H9 (cell line): ENCODE measurements around the gene ACTL6B. TPM values are rescaled to one million over a fixed set of nuclear protein-coding genes. Genes with fewer than 3 reads are reported as not detected.

Experiments used
- DNase-seq: peaks from one replicate; pipeline ENCODE4 v3.0.0-alpha.2; 2017
- H2AFZ ChIP-seq: one replicate; pipeline ENCODE4 v1.6.1; 2013; ENCODE audit warnings: mild to moderate bottlenecking, low read length, control low read depth, moderate library complexity
- H2AK5ac ChIP-seq: 2 replicates; pipeline ENCODE4 v1.6.1; 2013; ENCODE audit warnings: low read length, control low read depth, mixed read lengths; ENCODE audit not compliant: insufficient read length
- H2BK120ac ChIP-seq: one replicate; pipeline ENCODE4 v1.6.1; 2013; ENCODE audit warnings: low read depth, mild to moderate bottlenecking, low read length, control low read depth, inconsistent platforms; ENCODE audit not compliant: poor library complexity, severe bottlenecking
- H2BK12ac ChIP-seq: 2 replicates; pipeline ENCODE4 v1.6.1; 2013; ENCODE audit warnings: low read length, control low read depth, mixed read lengths, low read depth; ENCODE audit not compliant: insufficient read length
- H2BK15ac ChIP-seq: 2 replicates; pipeline ENCODE4 v1.6.1; 2013; ENCODE audit warnings: low read depth, low read length, control low read depth
- H2BK20ac ChIP-seq: one replicate; pipeline ENCODE4 v1.6.1; 2013; ENCODE audit warnings: low read depth, mild to moderate bottlenecking, low read length, control low read depth, inconsistent platforms; ENCODE audit not compliant: poor library complexity, severe bottlenecking
- H2BK5ac ChIP-seq: 2 replicates; pipeline ENCODE4 v1.6.1; 2013; ENCODE audit warnings: low read length, control low read depth, mixed read lengths; ENCODE audit not compliant: insufficient read length
- H3K14ac ChIP-seq: 2 replicates; pipeline ENCODE4 v1.6.1; 2013; ENCODE audit warnings: low read length, control low read depth; ENCODE audit not compliant: insufficient read depth
- H3K18ac ChIP-seq: 2 replicates; pipeline ENCODE4 v1.6.1; 2013; ENCODE audit warnings: low read depth, mild to moderate bottlenecking, mixed read lengths, low read length, control low read depth; ENCODE audit not compliant: insufficient read length
- H3K23ac ChIP-seq: 2 replicates; pipeline ENCODE4 v1.6.1; 2013; ENCODE audit warnings: low read length, control low read depth, mixed read lengths, low read depth; ENCODE audit not compliant: insufficient read length
- H3K23me2 ChIP-seq: 2 replicates; pipeline ENCODE4 v1.6.1; 2013; ENCODE audit warnings: low read depth, mild to moderate bottlenecking, mixed read lengths, low read length, control low read depth; ENCODE audit not compliant: insufficient read length, poor library complexity, severe bottlenecking
- H3K27ac ChIP-seq: 2 replicates; pipeline ENCODE4 v1.5.1; 2013; ENCODE audit warnings: low read length, control low read depth, mixed read lengths, low read depth; ENCODE audit not compliant: insufficient read length
- H3K27me3 ChIP-seq: 2 replicates; pipeline ENCODE4 v1.6.1; 2013; ENCODE audit warnings: low read length, control low read depth, inconsistent platforms; ENCODE audit not compliant: insufficient read depth
- H3K4ac ChIP-seq: 2 replicates; pipeline ENCODE4 v1.6.1; 2013; ENCODE audit warnings: low read depth, mild to moderate bottlenecking, control low read depth, inconsistent platforms, low read length, moderate library complexity
- H3K4me1 ChIP-seq: 2 replicates; pipeline ENCODE4 v1.6.1; 2013; ENCODE audit warnings: low read length, control low read depth, inconsistent platforms; ENCODE audit not compliant: insufficient read depth
- H3K4me2 ChIP-seq: 2 replicates; pipeline ENCODE4 v1.6.1; 2013; ENCODE audit warnings: low read length, control low read depth, mixed read lengths; ENCODE audit not compliant: insufficient read length, insufficient read depth
- H3K56ac ChIP-seq: 2 replicates; pipeline ENCODE4 v1.6.1; 2013; ENCODE audit warnings: low read depth, mild to moderate bottlenecking, mixed read lengths, low read length, control low read depth; ENCODE audit not compliant: insufficient read length
- H3K79me1 ChIP-seq: 2 replicates; pipeline ENCODE4 v1.6.1; 2013; ENCODE audit warnings: low read depth, mild to moderate bottlenecking, moderate library complexity, low read length, control low read depth, inconsistent platforms; ENCODE audit not compliant: insufficient read depth, poor library complexity, severe bottlenecking
- H3K79me2 ChIP-seq: 2 replicates; pipeline ENCODE4 v1.6.1; 2013; ENCODE audit warnings: low read length, control low read depth, inconsistent platforms; ENCODE audit not compliant: insufficient read depth
- H3K9ac ChIP-seq: 2 replicates; pipeline ENCODE4 v1.6.1; 2013; ENCODE audit warnings: low read length, control low read depth, mixed read lengths; ENCODE audit not compliant: insufficient read length; ENCODE audit errors: extremely low read depth
- H3K9me3 ChIP-seq: one replicate; pipeline ENCODE4 v1.6.1; 2013; ENCODE audit warnings: low read depth, low read length, inconsistent platforms; ENCODE audit not compliant: control insufficient read depth
- H3T11ph ChIP-seq: one replicate; pipeline ENCODE4 v1.6.1; 2013; ENCODE audit warnings: mild to moderate bottlenecking, low read length, control low read depth, inconsistent platforms
- H4K20me1 ChIP-seq: one replicate; pipeline ENCODE4 v1.6.1; 2013; ENCODE audit not compliant: control insufficient read depth, insufficient read length, insufficient read depth
- H4K5ac ChIP-seq: 2 replicates; pipeline ENCODE4 v1.6.1; 2013; ENCODE audit warnings: low read depth, mild to moderate bottlenecking, mixed read lengths, low read length, control low read depth; ENCODE audit not compliant: insufficient read length
- H4K8ac ChIP-seq: replicated peaks from 2 replicates; pipeline ENCODE4 v1.6.1; 2013; ENCODE audit warnings: low read length, control low read depth, mixed read lengths, low read depth; ENCODE audit not compliant: insufficient read length
- H4K91ac ChIP-seq: 2 replicates; pipeline ENCODE4 v1.6.1; 2013; ENCODE audit warnings: low read depth, mild to moderate bottlenecking, moderate library complexity, mixed read lengths, low read length, control low read depth; ENCODE audit not compliant: insufficient read length
- H3K27ac Mint-ChIP-seq, 3 experiments: 2 replicates in 2 of 3; 3 replicates in 1 of 3; pipeline ENCODE4 v1.8.0; 2020 to 2021; ENCODE audit warnings: mixed read lengths in 3 of 3, mild to moderate bottlenecking in 1 of 3, moderate library complexity in 1 of 3
- H3K27me3 Mint-ChIP-seq: 2 replicates; pipeline ENCODE4 v1.8.0; 2021; ENCODE audit warnings: low read depth, mild to moderate bottlenecking, moderate library complexity, mixed read lengths
- H3K36me3 Mint-ChIP-seq, 3 experiments: 2 replicates in 2 of 3; 3 replicates in 1 of 3; pipeline ENCODE4 v1.8.0; 2020 to 2021; ENCODE audit warnings: low read depth in 3 of 3, mixed read lengths in 3 of 3; ENCODE audit not compliant: insufficient read depth in 1 of 3
- H3K4me1 Mint-ChIP-seq, 2 experiments: 2 replicates each; pipeline ENCODE4 v1.8.0; 2020; ENCODE audit warnings: mixed read lengths in 2 of 2
- H3K4me3 Mint-ChIP-seq, 2 experiments: 2 replicates in 1 of 2; 3 replicates in 1 of 2; pipeline ENCODE4 v1.8.0; 2020 to 2021; ENCODE audit warnings: mild to moderate bottlenecking in 2 of 2, mixed read lengths in 2 of 2, moderate library complexity in 1 of 2
- H3K9me3 Mint-ChIP-seq, 2 experiments: 2 replicates in 1 of 2; 3 replicates in 1 of 2; pipeline ENCODE4 v1.8.0; 2020; ENCODE audit warnings: mild to moderate bottlenecking in 2 of 2, mixed read lengths in 2 of 2, moderate library complexity in 1 of 2
- WGBS: extraction: QIAGEN DNeasy Blood & Tissue Kit; methylation state at CpG from one replicate; pipeline ENCODE4 v1.1.7; 2013; ENCODE audit warnings: missing lambda C conversion rate, low lambda C conversion rate, mixed read lengths; ENCODE audit not compliant: insufficient read length; ENCODE audit errors: extremely low coverage; 5-methylcytosine and 5-hydroxymethylcytosine counted together
- total RNA-seq: library from RNA; stranded (reverse); gene quantifications from 2 replicates; pipeline ENCODE4 v1.2.1, GENCODE V29; 2021
- TF ChIP-seq, protein P1 (sequence below): fragments of 200-600 bp; sonication (generic); conservative IDR thresholded peaks from 3 replicates; pipeline ENCODE4 v1.8.0; 2021; ENCODE audit warnings: antibody characterized with exemption, mild to moderate bottlenecking

The ACTL6B gene
- total RNA-seq, 1 experiment from 2014 or later: 0.50 TPM

DNA sequence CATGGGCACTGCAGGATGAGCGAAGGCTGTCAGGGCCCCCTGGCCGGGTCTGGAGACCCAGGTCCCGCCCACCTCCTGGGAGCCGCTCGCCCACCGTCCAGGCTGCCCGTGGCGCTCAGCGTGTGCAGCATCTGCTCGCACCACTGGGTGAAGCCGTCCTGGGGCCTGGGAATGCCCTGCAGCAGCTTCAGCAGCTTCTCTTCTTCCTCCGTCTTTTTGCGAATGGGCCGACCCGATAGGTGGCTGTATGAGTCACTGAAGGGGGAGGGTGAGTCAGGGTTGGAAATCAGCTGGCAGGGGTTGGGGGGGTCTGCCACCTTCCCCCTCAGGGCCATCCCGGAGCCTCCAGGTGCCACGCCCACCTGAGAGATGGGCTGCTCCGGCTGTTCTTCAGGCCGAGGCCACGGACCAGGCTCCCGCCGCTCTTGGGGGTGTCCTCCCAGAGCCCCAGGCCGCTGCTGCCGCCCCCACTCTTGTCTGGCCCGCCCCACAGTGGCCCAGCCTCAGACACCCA is 26.0 kb upstream of the ACTL6B start:
- no peak overlapping the region for H3K27ac Mint-ChIP-seq

More for the DNA sequence above, 26.0 kb upstream of the ACTL6B start:
- Histone ChIP-seq H4K20me1 (no peaks in the 10 kb centered on the region), H3K18ac (no peak overlapping the region), H3K27me3 (no peaks in the 10 kb centered on the region), H3K9me3 (no peaks in the 10 kb centered on the region), H3K56ac (no peak overlapping the region), H4K8ac (no peak overlapping the region), H4K5ac (no peak overlapping the region), H2BK20ac (no peak overlapping the region), H3K79me2 (no peaks in the 10 kb centered on the region), H3K4ac (no peak overlapping the region), H3K23ac (no peak overlapping the region), H4K91ac (no peak overlapping the region), H3K23me2 (no peaks in the 10 kb centered on the region), H2BK15ac (no peak overlapping the region), H3K79me1 (no peaks in the 10 kb centered on the region), H2AK5ac (no peak overlapping the region), H2BK120ac (no peak overlapping the region), H3K27ac (no peak overlapping the region), H3K9ac (no peak overlapping the region), H3K14ac (no peak overlapping the region), H3K4me2 (no peak overlapping the region), H3K4me1 (no peaks in the 10 kb centered on the region), H2AFZ (no peak overlapping the region), H3T11ph (no peak overlapping the region), H2BK12ac (no peak overlapping the region), H2BK5ac (no peak overlapping the region)
- no peaks in the 10 kb centered on the region for H3K9me3 Mint-ChIP-seq
- H3K27me3 Mint-ChIP-seq: peaks cover 3% of the 10 kb centered on the region
- H3K4me1 Mint-ChIP-seq: peaks cover 2 to 14% of the 10 kb centered on the region in 2 experiments; a peak in 3 of 4 replicates
- no peak overlapping the region for H3K4me3 Mint-ChIP-seq
- TF ChIP-seq, protein P1, sequence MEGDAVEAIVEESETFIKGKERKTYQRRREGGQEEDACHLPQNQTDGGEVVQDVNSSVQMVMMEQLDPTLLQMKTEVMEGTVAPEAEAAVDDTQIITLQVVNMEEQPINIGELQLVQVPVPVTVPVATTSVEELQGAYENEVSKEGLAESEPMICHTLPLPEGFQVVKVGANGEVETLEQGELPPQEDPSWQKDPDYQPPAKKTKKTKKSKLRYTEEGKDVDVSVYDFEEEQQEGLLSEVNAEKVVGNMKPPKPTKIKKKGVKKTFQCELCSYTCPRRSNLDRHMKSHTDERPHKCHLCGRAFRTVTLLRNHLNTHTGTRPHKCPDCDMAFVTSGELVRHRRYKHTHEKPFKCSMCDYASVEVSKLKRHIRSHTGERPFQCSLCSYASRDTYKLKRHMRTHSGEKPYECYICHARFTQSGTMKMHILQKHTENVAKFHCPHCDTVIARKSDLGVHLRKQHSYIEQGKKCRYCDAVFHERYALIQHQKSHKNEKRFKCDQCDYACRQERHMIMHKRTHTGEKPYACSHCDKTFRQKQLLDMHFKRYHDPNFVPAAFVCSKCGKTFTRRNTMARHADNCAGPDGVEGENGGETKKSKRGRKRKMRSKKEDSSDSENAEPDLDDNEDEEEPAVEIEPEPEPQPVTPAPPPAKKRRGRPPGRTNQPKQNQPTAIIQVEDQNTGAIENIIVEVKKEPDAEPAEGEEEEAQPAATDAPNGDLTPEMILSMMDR: no peak
- H3K36me3 Mint-ChIP-seq: peaks cover 25 to 76% (median 73%) of the 10 kb centered on the region in 3 experiments
- DNase-seq: no peak
- WGBS: no CpG with 5 or more reads among the region's 25 CpGs
